SK-N-SH treated with all-trans-retinoic acid at 6 μM for 48 hours (cell line): ENCODE measurements around the gene TRMT61A.

Experiments
- CSDC2 ChIP-seq: fragments of 250-450 bp; sonication (Bioruptor Pico); IDR thresholded peaks from 2 replicates; pipeline ENCODE4 v1.5.0; 2020; ENCODE audit warnings: mild to moderate bottlenecking, moderate library complexity
- TF ChIP-seq, protein P1 (sequence below): fragments of 250-450 bp; sonication (Bioruptor Pico); IDR thresholded peaks from 2 replicates; pipeline ENCODE4 v1.5.0; 2020; ENCODE audit warnings: mild to moderate bottlenecking, moderate library complexity

- no peak for TF ChIP-seq CSDC2 (CRISPR knock-in tag)
- TF ChIP-seq, protein P1, sequence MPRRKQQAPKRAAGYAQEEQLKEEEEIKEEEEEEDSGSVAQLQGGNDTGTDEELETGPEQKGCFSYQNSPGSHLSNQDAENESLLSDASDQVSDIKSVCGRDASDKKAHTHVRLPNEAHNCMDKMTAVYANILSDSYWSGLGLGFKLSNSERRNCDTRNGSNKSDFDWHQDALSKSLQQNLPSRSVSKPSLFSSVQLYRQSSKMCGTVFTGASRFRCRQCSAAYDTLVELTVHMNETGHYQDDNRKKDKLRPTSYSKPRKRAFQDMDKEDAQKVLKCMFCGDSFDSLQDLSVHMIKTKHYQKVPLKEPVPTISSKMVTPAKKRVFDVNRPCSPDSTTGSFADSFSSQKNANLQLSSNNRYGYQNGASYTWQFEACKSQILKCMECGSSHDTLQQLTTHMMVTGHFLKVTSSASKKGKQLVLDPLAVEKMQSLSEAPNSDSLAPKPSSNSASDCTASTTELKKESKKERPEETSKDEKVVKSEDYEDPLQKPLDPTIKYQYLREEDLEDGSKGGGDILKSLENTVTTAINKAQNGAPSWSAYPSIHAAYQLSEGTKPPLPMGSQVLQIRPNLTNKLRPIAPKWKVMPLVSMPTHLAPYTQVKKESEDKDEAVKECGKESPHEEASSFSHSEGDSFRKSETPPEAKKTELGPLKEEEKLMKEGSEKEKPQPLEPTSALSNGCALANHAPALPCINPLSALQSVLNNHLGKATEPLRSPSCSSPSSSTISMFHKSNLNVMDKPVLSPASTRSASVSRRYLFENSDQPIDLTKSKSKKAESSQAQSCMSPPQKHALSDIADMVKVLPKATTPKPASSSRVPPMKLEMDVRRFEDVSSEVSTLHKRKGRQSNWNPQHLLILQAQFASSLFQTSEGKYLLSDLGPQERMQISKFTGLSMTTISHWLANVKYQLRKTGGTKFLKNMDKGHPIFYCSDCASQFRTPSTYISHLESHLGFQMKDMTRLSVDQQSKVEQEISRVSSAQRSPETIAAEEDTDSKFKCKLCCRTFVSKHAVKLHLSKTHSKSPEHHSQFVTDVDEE (CRISPR knock-in tag) = no peak
These were observed 40.9 kb upstream of the TRMT61A start for GRCh38 chr14:103488071-103488470.
